Keratinocyte (primary cell): ENCODE data around the gene DMD.

ENCODE experiments used
- EZH2 ChIP-seq: IDR thresholded peaks from one replicate; pipeline ENCODE4 v1.6.1; 2012; ENCODE audit warnings: inconsistent platforms, mild to moderate bottlenecking, low read length, moderate library complexity
- TF ChIP-seq, protein P1 (sequence below), 3 experiments: IDR thresholded peaks in 1 of 3; conservative IDR thresholded peaks in 1 of 3; optimal IDR thresholded peaks in 1 of 3; 2 replicates in 2 of 3; 3 replicates in 1 of 3; pipeline versions ENCODE3 to v1.5.1; 2011; ENCODE audit warnings: low read length in 3 of 3, mild to moderate bottlenecking in 3 of 3, moderate library complexity in 2 of 3, control low read depth in 1 of 3, inconsistent platforms in 1 of 3; ENCODE audit not compliant: insufficient read depth in 2 of 3; ENCODE audit errors: extremely low read depth in 1 of 3

DNA sequence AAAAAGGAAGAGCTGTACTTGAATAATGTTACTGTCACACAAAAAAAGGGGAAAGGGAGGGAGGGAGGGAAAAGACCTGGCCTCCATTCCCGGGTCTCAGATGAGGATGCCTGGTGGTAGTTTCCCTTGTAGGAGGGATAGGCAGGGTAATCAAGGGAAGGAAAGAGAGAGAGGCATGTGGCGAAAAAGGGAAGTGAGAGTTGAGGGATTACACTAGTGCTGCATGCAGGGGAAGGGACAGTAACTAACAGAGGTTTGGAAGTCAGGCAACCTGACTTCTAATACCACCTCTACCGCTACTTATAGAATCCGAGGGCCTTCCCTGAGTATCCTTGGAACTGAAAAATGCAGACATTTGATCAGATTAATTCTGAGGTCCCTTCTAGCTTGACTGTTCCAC is 1317.8 kb downstream of the DMD start:
- TF ChIP-seq, protein P1, sequence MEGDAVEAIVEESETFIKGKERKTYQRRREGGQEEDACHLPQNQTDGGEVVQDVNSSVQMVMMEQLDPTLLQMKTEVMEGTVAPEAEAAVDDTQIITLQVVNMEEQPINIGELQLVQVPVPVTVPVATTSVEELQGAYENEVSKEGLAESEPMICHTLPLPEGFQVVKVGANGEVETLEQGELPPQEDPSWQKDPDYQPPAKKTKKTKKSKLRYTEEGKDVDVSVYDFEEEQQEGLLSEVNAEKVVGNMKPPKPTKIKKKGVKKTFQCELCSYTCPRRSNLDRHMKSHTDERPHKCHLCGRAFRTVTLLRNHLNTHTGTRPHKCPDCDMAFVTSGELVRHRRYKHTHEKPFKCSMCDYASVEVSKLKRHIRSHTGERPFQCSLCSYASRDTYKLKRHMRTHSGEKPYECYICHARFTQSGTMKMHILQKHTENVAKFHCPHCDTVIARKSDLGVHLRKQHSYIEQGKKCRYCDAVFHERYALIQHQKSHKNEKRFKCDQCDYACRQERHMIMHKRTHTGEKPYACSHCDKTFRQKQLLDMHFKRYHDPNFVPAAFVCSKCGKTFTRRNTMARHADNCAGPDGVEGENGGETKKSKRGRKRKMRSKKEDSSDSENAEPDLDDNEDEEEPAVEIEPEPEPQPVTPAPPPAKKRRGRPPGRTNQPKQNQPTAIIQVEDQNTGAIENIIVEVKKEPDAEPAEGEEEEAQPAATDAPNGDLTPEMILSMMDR (optimal IDR thresholded peaks at IDR 0.05 in 1 of 3, IDR thresholded peaks at IDR 0.05 in 1 of 3, conservative IDR thresholded peaks at IDR 0.05 in 1 of 3; ENCODE audit: extremely low read depth in 1 of 3, insufficient read depth in 2 of 3, low read length in 3 of 3): no peak
- TF ChIP-seq EZH2: no peak
